H9 (cell line): ENCODE data around the gene ZP3. TPM values are rescaled to one million over a fixed set of nuclear protein-coding genes. Genes with fewer than 3 reads are reported as not detected.
"Not testable (repeated sequence)": the region's sequence is repeated elsewhere in the genome, so short reads cannot be mapped to it uniquely, and the experiment has no call there.

Source experiments
- DNase-seq: peaks from one replicate; pipeline ENCODE4 v3.0.0-alpha.2; 2017
- H2AFZ ChIP-seq: one replicate; pipeline ENCODE4 v1.6.1; 2013; ENCODE audit warnings: mild to moderate bottlenecking, low read length, control low read depth, moderate library complexity
- H2AK5ac ChIP-seq: 2 replicates; pipeline ENCODE4 v1.6.1; 2013; ENCODE audit warnings: low read length, control low read depth, mixed read lengths; ENCODE audit not compliant: insufficient read length
- H2BK120ac ChIP-seq: one replicate; pipeline ENCODE4 v1.6.1; 2013; ENCODE audit warnings: low read depth, mild to moderate bottlenecking, low read length, control low read depth, inconsistent platforms; ENCODE audit not compliant: poor library complexity, severe bottlenecking
- H2BK12ac ChIP-seq: 2 replicates; pipeline ENCODE4 v1.6.1; 2013; ENCODE audit warnings: low read length, control low read depth, mixed read lengths, low read depth; ENCODE audit not compliant: insufficient read length
- H2BK15ac ChIP-seq: 2 replicates; pipeline ENCODE4 v1.6.1; 2013; ENCODE audit warnings: low read depth, low read length, control low read depth
- H2BK20ac ChIP-seq: one replicate; pipeline ENCODE4 v1.6.1; 2013; ENCODE audit warnings: low read depth, mild to moderate bottlenecking, low read length, control low read depth, inconsistent platforms; ENCODE audit not compliant: poor library complexity, severe bottlenecking
- H2BK5ac ChIP-seq: 2 replicates; pipeline ENCODE4 v1.6.1; 2013; ENCODE audit warnings: low read length, control low read depth, mixed read lengths; ENCODE audit not compliant: insufficient read length
- H3K14ac ChIP-seq: 2 replicates; pipeline ENCODE4 v1.6.1; 2013; ENCODE audit warnings: low read length, control low read depth; ENCODE audit not compliant: insufficient read depth
- H3K18ac ChIP-seq: 2 replicates; pipeline ENCODE4 v1.6.1; 2013; ENCODE audit warnings: low read depth, mild to moderate bottlenecking, mixed read lengths, low read length, control low read depth; ENCODE audit not compliant: insufficient read length
- H3K23ac ChIP-seq: 2 replicates; pipeline ENCODE4 v1.6.1; 2013; ENCODE audit warnings: low read length, control low read depth, mixed read lengths, low read depth; ENCODE audit not compliant: insufficient read length
- H3K23me2 ChIP-seq: 2 replicates; pipeline ENCODE4 v1.6.1; 2013; ENCODE audit warnings: low read depth, mild to moderate bottlenecking, mixed read lengths, low read length, control low read depth; ENCODE audit not compliant: insufficient read length, poor library complexity, severe bottlenecking
- H3K27ac ChIP-seq: 2 replicates; pipeline ENCODE4 v1.5.1; 2013; ENCODE audit warnings: low read length, control low read depth, mixed read lengths, low read depth; ENCODE audit not compliant: insufficient read length
- H3K27me3 ChIP-seq: 2 replicates; pipeline ENCODE4 v1.6.1; 2013; ENCODE audit warnings: low read length, control low read depth, inconsistent platforms; ENCODE audit not compliant: insufficient read depth
- H3K4ac ChIP-seq: 2 replicates; pipeline ENCODE4 v1.6.1; 2013; ENCODE audit warnings: low read depth, mild to moderate bottlenecking, control low read depth, inconsistent platforms, low read length, moderate library complexity
- H3K4me1 ChIP-seq: 2 replicates; pipeline ENCODE4 v1.6.1; 2013; ENCODE audit warnings: low read length, control low read depth, inconsistent platforms; ENCODE audit not compliant: insufficient read depth
- H3K4me2 ChIP-seq: 2 replicates; pipeline ENCODE4 v1.6.1; 2013; ENCODE audit warnings: low read length, control low read depth, mixed read lengths; ENCODE audit not compliant: insufficient read length, insufficient read depth
- H3K56ac ChIP-seq: 2 replicates; pipeline ENCODE4 v1.6.1; 2013; ENCODE audit warnings: low read depth, mild to moderate bottlenecking, mixed read lengths, low read length, control low read depth; ENCODE audit not compliant: insufficient read length
- H3K79me1 ChIP-seq: 2 replicates; pipeline ENCODE4 v1.6.1; 2013; ENCODE audit warnings: low read depth, mild to moderate bottlenecking, moderate library complexity, low read length, control low read depth, inconsistent platforms; ENCODE audit not compliant: insufficient read depth, poor library complexity, severe bottlenecking
- H3K79me2 ChIP-seq: 2 replicates; pipeline ENCODE4 v1.6.1; 2013; ENCODE audit warnings: low read length, control low read depth, inconsistent platforms; ENCODE audit not compliant: insufficient read depth
- H3K9ac ChIP-seq: 2 replicates; pipeline ENCODE4 v1.6.1; 2013; ENCODE audit warnings: low read length, control low read depth, mixed read lengths; ENCODE audit not compliant: insufficient read length; ENCODE audit errors: extremely low read depth
- H3K9me3 ChIP-seq: one replicate; pipeline ENCODE4 v1.6.1; 2013; ENCODE audit warnings: low read depth, low read length, inconsistent platforms; ENCODE audit not compliant: control insufficient read depth
- H3T11ph ChIP-seq: one replicate; pipeline ENCODE4 v1.6.1; 2013; ENCODE audit warnings: mild to moderate bottlenecking, low read length, control low read depth, inconsistent platforms
- H4K20me1 ChIP-seq: one replicate; pipeline ENCODE4 v1.6.1; 2013; ENCODE audit not compliant: control insufficient read depth, insufficient read length, insufficient read depth
- H4K5ac ChIP-seq: 2 replicates; pipeline ENCODE4 v1.6.1; 2013; ENCODE audit warnings: low read depth, mild to moderate bottlenecking, mixed read lengths, low read length, control low read depth; ENCODE audit not compliant: insufficient read length
- H4K8ac ChIP-seq: replicated peaks from 2 replicates; pipeline ENCODE4 v1.6.1; 2013; ENCODE audit warnings: low read length, control low read depth, mixed read lengths, low read depth; ENCODE audit not compliant: insufficient read length
- H4K91ac ChIP-seq: 2 replicates; pipeline ENCODE4 v1.6.1; 2013; ENCODE audit warnings: low read depth, mild to moderate bottlenecking, moderate library complexity, mixed read lengths, low read length, control low read depth; ENCODE audit not compliant: insufficient read length
- H3K27ac Mint-ChIP-seq, 3 experiments: 2 replicates in 2 of 3; 3 replicates in 1 of 3; pipeline ENCODE4 v1.8.0; 2020 to 2021; ENCODE audit warnings: mixed read lengths in 3 of 3, mild to moderate bottlenecking in 1 of 3, moderate library complexity in 1 of 3
- H3K27me3 Mint-ChIP-seq: 2 replicates; pipeline ENCODE4 v1.8.0; 2021; ENCODE audit warnings: low read depth, mild to moderate bottlenecking, moderate library complexity, mixed read lengths
- H3K36me3 Mint-ChIP-seq, 3 experiments: 2 replicates in 2 of 3; 3 replicates in 1 of 3; pipeline ENCODE4 v1.8.0; 2020 to 2021; ENCODE audit warnings: low read depth in 3 of 3, mixed read lengths in 3 of 3; ENCODE audit not compliant: insufficient read depth in 1 of 3
- H3K4me1 Mint-ChIP-seq, 2 experiments: 2 replicates each; pipeline ENCODE4 v1.8.0; 2020; ENCODE audit warnings: mixed read lengths in 2 of 2
- H3K4me3 Mint-ChIP-seq, 2 experiments: 2 replicates in 1 of 2; 3 replicates in 1 of 2; pipeline ENCODE4 v1.8.0; 2020 to 2021; ENCODE audit warnings: mild to moderate bottlenecking in 2 of 2, mixed read lengths in 2 of 2, moderate library complexity in 1 of 2
- H3K9me3 Mint-ChIP-seq, 2 experiments: 2 replicates in 1 of 2; 3 replicates in 1 of 2; pipeline ENCODE4 v1.8.0; 2020; ENCODE audit warnings: mild to moderate bottlenecking in 2 of 2, mixed read lengths in 2 of 2, moderate library complexity in 1 of 2
- WGBS: extraction: QIAGEN DNeasy Blood & Tissue Kit; methylation state at CpG from one replicate; pipeline ENCODE4 v1.1.7; 2013; ENCODE audit warnings: missing lambda C conversion rate, low lambda C conversion rate, mixed read lengths; ENCODE audit not compliant: insufficient read length; ENCODE audit errors: extremely low coverage; 5-methylcytosine and 5-hydroxymethylcytosine counted together
- total RNA-seq: library from RNA; stranded (reverse); gene quantifications from 2 replicates; pipeline ENCODE4 v1.2.1, GENCODE V29; 2021

ZP3 gene
- total RNA-seq, 1 experiment from 2014 or later, result 1.3 TPM

GRCh38 chr7:76483081-76483480 lies 58.3 kb downstream of the ZP3 start:
- not testable (repeated sequence) for H3K27ac Mint-ChIP-seq, H3K14ac ChIP-seq, H3K23ac ChIP-seq, H2BK120ac ChIP-seq, H4K5ac ChIP-seq, H3K9ac ChIP-seq, H3K4me3 Mint-ChIP-seq, H3K79me1 ChIP-seq, H4K8ac ChIP-seq, H3K56ac ChIP-seq, H3K9me3 Mint-ChIP-seq, H2BK15ac ChIP-seq, H2AFZ ChIP-seq, H3K79me2 ChIP-seq, H2AK5ac ChIP-seq, H3T11ph ChIP-seq, H3K4ac ChIP-seq, DNase-seq, H3K18ac ChIP-seq, H3K4me1 Mint-ChIP-seq, H4K91ac ChIP-seq, H3K27me3 Mint-ChIP-seq, H2BK5ac ChIP-seq, H3K9me3 ChIP-seq, H2BK12ac ChIP-seq, H4K20me1 ChIP-seq, H3K27ac ChIP-seq, H3K4me1 ChIP-seq, H3K27me3 ChIP-seq, H3K23me2 ChIP-seq, H3K4me2 ChIP-seq, H2BK20ac ChIP-seq
- H3K36me3 Mint-ChIP-seq, result peaks cover 10 to 18% (median 15%) of the 10 kb centered on the region in 3 experiments; a peak in 6 of 7 replicates
- no CpG with 5 or more reads among the region's 17 CpGs for WGBS

- H3K27ac ChIP-seq, H4K20me1 ChIP-seq, H3K18ac ChIP-seq, H2BK20ac ChIP-seq, H2AK5ac ChIP-seq, H3K9ac ChIP-seq, H3K56ac ChIP-seq, H3K4me1 Mint-ChIP-seq, H3K9me3 Mint-ChIP-seq, H3K27ac Mint-ChIP-seq, H3K4me1 ChIP-seq, H2BK5ac ChIP-seq, H2BK12ac ChIP-seq, H2BK15ac ChIP-seq, H3T11ph ChIP-seq, H4K5ac ChIP-seq, DNase-seq, H3K27me3 ChIP-seq, H3K79me1 ChIP-seq, H3K27me3 Mint-ChIP-seq, H3K9me3 ChIP-seq, H3K4ac ChIP-seq, H3K79me2 ChIP-seq, H2AFZ ChIP-seq, H4K8ac ChIP-seq, H2BK120ac ChIP-seq, H3K4me2 ChIP-seq, H4K91ac ChIP-seq, H3K23ac ChIP-seq, H3K4me3 Mint-ChIP-seq, H3K14ac ChIP-seq, H3K23me2 ChIP-seq: not testable (repeated sequence)
- H3K36me3 Mint-ChIP-seq, result peaks cover 10 to 18% (median 15%) of the 10 kb centered on the region in 3 experiments; a peak in 6 of 7 replicates
- WGBS, result no CpG with 5 or more reads among the region's 12 CpGs
Measured at GRCh38 chr7:76484456-76484855, 59.7 kb downstream of the ZP3 start.
